ENCODE results near the gene PRKCB. TPM values are rescaled to one million over a fixed set of nuclear protein-coding genes. Genes with fewer than 3 reads are reported as not detected.

The PRKCB gene
- polyA plus RNA-seq, 3 donors = 57.4 to 87.4 (median 75.5) TPM

GRCh38 chr16:23807028-23807427 lies 28.8 kb upstream of the PRKCB start:
- peak overlapping the region in 1 of 2 donors; percentile 67 for H3K27ac ChIP-seq (ENCODE audit: low read depth in 1 of 2, low read length in 2 of 2)
- intact Hi-C loops (cut with micrococcal nuclease) = loop anchor here (5.0 to 10.0 kb wide), 3 partner anchors 48 to 698 kb away; no protein-coding TSS in a partner anchor
- no CpG with 5 or more reads among the region's 1 CpG for WGBS (ENCODE audit: insufficient coverage)
- H4K20me1 ChIP-seq (ENCODE audit: insufficient read depth, low read length) = no peaks in the 10 kb centered on the region
- H3K4me3 Mint-ChIP-seq = no peak overlapping the region
- no peaks in the 10 kb centered on the region for H3K9me3 ChIP-seq (replicated peaks in 1 of 2; ENCODE audit: control insufficient read depth in 1 of 2, insufficient read depth in 1 of 2, low read length in 2 of 2)
- no peak overlapping the region for H2AFZ ChIP-seq (ENCODE audit: insufficient read depth, low read depth, low read length, poor library complexity, severe bottlenecking)
- DNase-seq = peak; percentile 23 to 80 (median 73)
- H3K27ac Mint-ChIP-seq = peak overlapping the region; percentile 1 to 95 (median 84)
- peaks cover 0 to 2% (median 0%) of the 10 kb centered on the region in 7 donors for H3K9me3 Mint-ChIP-seq
- H3K36me3 Mint-ChIP-seq = no peaks in the 10 kb centered on the region
- no peaks in the 10 kb centered on the region for H3K79me2 ChIP-seq (ENCODE audit: insufficient read depth, low read length)
- H3K4me2 ChIP-seq (replicated peaks; ENCODE audit: extremely low read depth, low read length, poor library complexity, severe bottlenecking) = peak overlapping the region; percentile 3
- no peaks in the 10 kb centered on the region for H3K27me3 ChIP-seq (ENCODE audit: control insufficient read depth in 2 of 2, insufficient read depth in 2 of 2, low read length in 2 of 2)
- no peak for TF ChIP-seq CTCF (IDR thresholded peaks at IDR 0.05)
- H3K4me1 ChIP-seq (ENCODE audit: control insufficient read depth in 1 of 2, insufficient read depth in 2 of 2, low read length in 2 of 2) = peaks cover 12 to 32% of the 10 kb centered on the region in 2 donors
- H3K4me3 ChIP-seq (replicated peaks in 1 of 3; ENCODE audit: low read depth in 2 of 3, low read length in 3 of 3) = no peak overlapping the region
- no peak overlapping the region for H3K9ac ChIP-seq (ENCODE audit: insufficient read depth, low read length, poor library complexity, severe bottlenecking)
- peaks cover 3 to 8% (median 6%) of the 10 kb centered on the region in 3 donors for H3K27me3 Mint-ChIP-seq (ENCODE audit: low read depth in 3 of 3)
- no peaks in the 10 kb centered on the region for H3K36me3 ChIP-seq (replicated peaks in 1 of 2; ENCODE audit: control insufficient read depth in 1 of 2, insufficient read depth in 2 of 2, low read length in 2 of 2)
- H3K4me1 Mint-ChIP-seq = peaks cover 34% of the 10 kb centered on the region

DNA sequence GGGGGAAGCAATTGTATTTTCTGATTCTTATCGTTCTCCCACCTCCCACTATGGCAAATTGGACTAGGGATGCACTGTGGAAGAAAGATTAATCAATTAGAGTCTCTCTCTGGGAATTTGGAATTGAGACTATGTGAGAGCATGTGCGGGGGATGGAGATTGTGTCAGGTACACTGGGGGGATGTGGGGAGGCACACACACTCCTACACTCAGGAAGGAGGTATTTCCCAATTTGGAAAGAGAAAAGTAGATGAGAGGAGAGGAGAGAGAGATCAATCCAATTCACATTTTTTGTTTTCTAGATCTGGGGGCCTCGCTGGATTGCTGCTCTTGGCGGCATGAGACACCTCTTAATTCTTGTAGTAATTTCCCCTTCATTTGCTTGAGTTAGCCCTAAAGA lies 14.3 kb upstream of the PRKCB start:
- no peak overlapping the region for H3K4me2 ChIP-seq (replicated peaks; ENCODE audit: extremely low read depth, low read length, poor library complexity, severe bottlenecking)

More for the DNA sequence above, 14.3 kb upstream of the PRKCB start:
- no CpG with 5 or more reads among the region's 4 CpGs for WGBS (ENCODE audit: insufficient coverage)
- Mint-ChIP-seq H3K27me3 (ENCODE audit: low read depth in 3 of 3) (peaks cover 2 to 14% (median 8%) of the 10 kb centered on the region in 3 donors), H3K27ac (peak overlapping the region in 1 of 7 donors; percentile 51), H3K9me3 (peaks cover 0 to 2% (median 0%) of the 10 kb centered on the region in 7 donors), H3K4me1 (peaks cover 17% of the 10 kb centered on the region), H3K4me3 (no peak overlapping the region), H3K36me3 (no peaks in the 10 kb centered on the region)
- intact Hi-C loops (cut with micrococcal nuclease) = no loop called here
- no peak for TF ChIP-seq CTCF (IDR thresholded peaks at IDR 0.05)
- Histone ChIP-seq H3K9me3 (replicated peaks in 1 of 2; ENCODE audit: control insufficient read depth in 1 of 2, insufficient read depth in 1 of 2, low read length in 2 of 2) (no peaks in the 10 kb centered on the region), H3K27ac (ENCODE audit: low read depth in 1 of 2, low read length in 2 of 2) (no peak overlapping the region), H3K79me2 (ENCODE audit: insufficient read depth, low read length) (no peaks in the 10 kb centered on the region), H3K4me1 (ENCODE audit: control insufficient read depth in 1 of 2, insufficient read depth in 2 of 2, low read length in 2 of 2) (peaks cover 16 to 18% of the 10 kb centered on the region in 2 donors), H3K36me3 (replicated peaks in 1 of 2; ENCODE audit: control insufficient read depth in 1 of 2, insufficient read depth in 2 of 2, low read length in 2 of 2) (no peaks in the 10 kb centered on the region), H3K9ac (ENCODE audit: insufficient read depth, low read length, poor library complexity, severe bottlenecking) (no peak overlapping the region), H3K27me3 (ENCODE audit: control insufficient read depth in 2 of 2, insufficient read depth in 2 of 2, low read length in 2 of 2) (no peaks in the 10 kb centered on the region), H4K20me1 (ENCODE audit: insufficient read depth, low read length) (peaks cover 6% of the 10 kb centered on the region), H2AFZ (ENCODE audit: insufficient read depth, low read depth, low read length, poor library complexity, severe bottlenecking) (no peak overlapping the region), H3K4me3 (replicated peaks in 1 of 3; ENCODE audit: low read depth in 2 of 3, low read length in 3 of 3) (no peak overlapping the region)
- no peak for DNase-seq

Measured in CD14-positive monocyte (primary cell).